Astrocyte (in vitro differentiated cells and primary cell): Measurements from ENCODE around the gene TMPRSS3.

Source experiments
- EZH2 ChIP-seq: IDR thresholded peaks from 2 replicates; pipeline ENCODE4 v1.6.1; 2012; ENCODE audit warnings: mild to moderate bottlenecking, low read length, inconsistent platforms; ENCODE audit not compliant: insufficient read depth
- TF ChIP-seq, protein P1 (sequence below): IDR thresholded peaks from 2 replicates; pipeline ENCODE4 v1.5.1; 2011; ENCODE audit warnings: low read depth, mild to moderate bottlenecking, inconsistent platforms, low read length, moderate library complexity; ENCODE audit not compliant: insufficient read depth

DNA sequence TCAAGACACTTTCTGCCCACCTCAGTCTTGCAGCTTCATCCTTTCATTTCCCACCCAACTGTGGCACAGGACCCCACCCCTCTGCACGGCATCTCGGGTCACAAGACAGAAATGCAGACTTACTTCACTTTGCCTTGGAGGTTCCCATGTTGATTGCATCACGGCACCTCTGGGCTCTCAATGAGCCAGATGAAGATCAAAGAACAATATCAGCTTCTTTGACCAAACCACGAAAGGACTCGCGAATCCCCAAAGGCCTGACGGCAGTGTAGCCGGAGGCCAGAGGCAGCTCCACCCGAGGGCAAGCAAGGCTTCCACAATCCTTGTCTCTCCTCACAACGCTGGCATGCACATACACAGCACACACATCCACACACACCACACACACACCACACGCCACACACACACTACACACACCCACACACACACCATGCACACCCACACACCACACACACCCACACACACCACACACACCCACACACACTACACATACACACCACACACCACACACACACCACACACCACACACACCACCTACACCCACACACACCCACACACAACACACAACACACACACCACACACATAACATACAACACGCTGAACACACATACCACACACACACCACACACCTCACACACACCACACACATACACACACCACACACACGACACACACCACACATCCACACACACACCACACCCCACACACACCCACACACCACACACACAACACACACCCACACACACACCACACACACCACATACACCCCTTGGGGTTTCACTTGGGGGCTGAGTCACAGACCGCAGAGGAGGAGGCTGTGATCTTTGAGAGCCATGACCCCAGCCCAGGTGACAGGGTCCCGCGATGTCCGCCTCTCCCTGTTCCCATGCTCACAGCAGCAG, 43.7 kb upstream of the TMPRSS3 start:
- TF ChIP-seq, protein P1, sequence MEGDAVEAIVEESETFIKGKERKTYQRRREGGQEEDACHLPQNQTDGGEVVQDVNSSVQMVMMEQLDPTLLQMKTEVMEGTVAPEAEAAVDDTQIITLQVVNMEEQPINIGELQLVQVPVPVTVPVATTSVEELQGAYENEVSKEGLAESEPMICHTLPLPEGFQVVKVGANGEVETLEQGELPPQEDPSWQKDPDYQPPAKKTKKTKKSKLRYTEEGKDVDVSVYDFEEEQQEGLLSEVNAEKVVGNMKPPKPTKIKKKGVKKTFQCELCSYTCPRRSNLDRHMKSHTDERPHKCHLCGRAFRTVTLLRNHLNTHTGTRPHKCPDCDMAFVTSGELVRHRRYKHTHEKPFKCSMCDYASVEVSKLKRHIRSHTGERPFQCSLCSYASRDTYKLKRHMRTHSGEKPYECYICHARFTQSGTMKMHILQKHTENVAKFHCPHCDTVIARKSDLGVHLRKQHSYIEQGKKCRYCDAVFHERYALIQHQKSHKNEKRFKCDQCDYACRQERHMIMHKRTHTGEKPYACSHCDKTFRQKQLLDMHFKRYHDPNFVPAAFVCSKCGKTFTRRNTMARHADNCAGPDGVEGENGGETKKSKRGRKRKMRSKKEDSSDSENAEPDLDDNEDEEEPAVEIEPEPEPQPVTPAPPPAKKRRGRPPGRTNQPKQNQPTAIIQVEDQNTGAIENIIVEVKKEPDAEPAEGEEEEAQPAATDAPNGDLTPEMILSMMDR: no peak
- no peak for TF ChIP-seq EZH2
